HepG2 (cell line): Measurements from ENCODE around the gene DCUN1D3. TPM values are rescaled to one million over a fixed set of nuclear protein-coding genes. Genes with fewer than 3 reads are reported as not detected.
A peak's percentile ranks its signal among the peaks of the same experiment; 100 is the strongest.

Experiments used
- ADNP ChIP-seq: sonication (generic); formaldehyde crosslinking; IDR thresholded peaks from 2 replicates; pipeline ENCODE4 v1.4.0; 2020; ENCODE audit warnings: missing genetic modification reagents
- ATF3 ChIP-seq: sonication (generic); formaldehyde crosslinking; IDR thresholded peaks from 2 replicates; pipeline ENCODE4 v1.4.0; 2020; ENCODE audit warnings: missing genetic modification reagents
- ELK4 ChIP-seq: sonication (generic); formaldehyde crosslinking; IDR thresholded peaks from 2 replicates; pipeline ENCODE4 v1.9.0; 2021; ENCODE audit warnings: missing genetic modification reagents, borderline replicate concordance
- GABPB1 ChIP-seq: IDR thresholded peaks from 2 replicates; pipeline ENCODE4 v1.6.1; 2016; ENCODE audit warnings: mild to moderate bottlenecking, missing genetic modification reagents, moderate library complexity, missing compliant biosample characterization
- HOXD1 ChIP-seq: sonication (generic); formaldehyde crosslinking; IDR thresholded peaks from 2 replicates; pipeline ENCODE4 v1.5.0; 2020; ENCODE audit warnings: missing genetic modification reagents
- JARID2 ChIP-seq: sonication (generic); formaldehyde crosslinking; IDR thresholded peaks from 2 replicates; pipeline ENCODE4 v1.8.1; 2023; ENCODE audit warnings: missing genetic modification reagents, inconsistent platforms; ENCODE audit not compliant: insufficient replicate concordance
- KLF13 ChIP-seq: sonication (generic); formaldehyde crosslinking; IDR thresholded peaks from 2 replicates; pipeline ENCODE4 v1.4.0; 2020; ENCODE audit warnings: mild to moderate bottlenecking, missing genetic modification reagents
- MEIS2 ChIP-seq: sonication (generic); formaldehyde crosslinking; IDR thresholded peaks from 2 replicates; pipeline ENCODE4 v1.9.0; 2021; ENCODE audit warnings: mild to moderate bottlenecking, missing genetic modification reagents
- MIER2 ChIP-seq: IDR thresholded peaks from 2 replicates; pipeline ENCODE4 v1.6.1; 2016; ENCODE audit warnings: missing biosample characterization, missing genetic modification reagents
- SETDB1 ChIP-seq: sonication (generic); formaldehyde crosslinking; IDR thresholded peaks from 2 replicates; pipeline ENCODE4 v1.5.1; 2020; ENCODE audit warnings: missing genetic modification reagents, mild to moderate bottlenecking, borderline replicate concordance
- SIX1 ChIP-seq: sonication (generic); formaldehyde crosslinking; IDR thresholded peaks from 2 replicates; pipeline ENCODE4 v1.4.0; 2020; ENCODE audit warnings: missing genetic modification reagents, borderline replicate concordance
- ZMYM2 ChIP-seq: sonication (generic); formaldehyde crosslinking; IDR thresholded peaks from 2 replicates; pipeline ENCODE4 v1.8.0; 2022; ENCODE audit warnings: mild to moderate bottlenecking, missing genetic modification reagents
- ZMYM3 ChIP-seq: sonication (generic); formaldehyde crosslinking; IDR thresholded peaks from 2 replicates; pipeline ENCODE4 v1.5.1; 2020; ENCODE audit warnings: mild to moderate bottlenecking, missing genetic modification reagents
- ZNF251 ChIP-seq: sonication (generic); formaldehyde crosslinking; IDR thresholded peaks from 2 replicates; pipeline ENCODE4 v1.9.0; 2021; ENCODE audit warnings: mild to moderate bottlenecking, missing genetic modification reagents
- ZNF274 ChIP-seq: sonication (generic); formaldehyde crosslinking; IDR thresholded peaks from 2 replicates; pipeline ENCODE4 v1.5.1; 2020; ENCODE audit warnings: mild to moderate bottlenecking, missing genetic modification reagents
- ZNF441 ChIP-seq: sonication (generic); formaldehyde crosslinking; IDR thresholded peaks from 2 replicates; pipeline ENCODE4 v1.7.0; 2021; ENCODE audit warnings: missing genetic modification reagents, borderline replicate concordance
- ZNF577 ChIP-seq: sonication (generic); formaldehyde crosslinking; IDR thresholded peaks from 2 replicates; pipeline ENCODE4 v1.4.0; 2020; ENCODE audit warnings: mild to moderate bottlenecking, low read depth, missing genetic modification reagents, borderline replicate concordance
- ZNF879 ChIP-seq: sonication (generic); formaldehyde crosslinking; IDR thresholded peaks from 2 replicates; pipeline ENCODE4 v1.8.1; 2023; ENCODE audit warnings: missing genetic modification reagents
- ZSCAN29 ChIP-seq: sonication (generic); formaldehyde crosslinking; conservative IDR thresholded peaks from 2 replicates; pipeline ENCODE4 v1.4.0; 2020; ENCODE audit warnings: mild to moderate bottlenecking, missing genetic modification reagents
- ZSCAN30 ChIP-seq: sonication (generic); formaldehyde crosslinking; IDR thresholded peaks from 2 replicates; pipeline ENCODE4 v1.5.0; 2020; ENCODE audit warnings: mild to moderate bottlenecking, missing genetic modification reagents
- polyA plus RNA-seq, 8 experiments: library from polyadenylated mRNA; depleted of rRNA in 3 of 8; stranded (reverse) in 7 of 8; unstranded in 1 of 8; fragments of >200 nt; fragmentation: Illumina TruSeq in 4 of 8; extraction: Trizol in 4 of 8; gene quantifications; 2 replicates each; pipeline versions ENCODE4 v1.2.1 to v1.2.3, GENCODE V29; 2011 to 2016; ENCODE audit warnings: low read depth in 4 of 8, missing spikeins in 1 of 8, mixed read lengths in 1 of 8; ENCODE audit not compliant: insufficient read depth in 1 of 8
- total RNA-seq, 5 experiments: library from RNA; depleted of rRNA; stranded (reverse); fragments of >200 nt; fragmentation: Illumina TruSeq; extraction: Trizol; gene quantifications; 2 replicates each; pipeline ENCODE4 v1.2.3, GENCODE V29; 2016; ENCODE audit warnings: low read depth in 1 of 5
- TF ChIP-seq, protein P1 (sequence below): sonication (generic); formaldehyde crosslinking; IDR thresholded peaks from 2 replicates; pipeline ENCODE4 v1.4.0; 2020; ENCODE audit warnings: missing genetic modification reagents
- TF ChIP-seq, protein P2 (sequence below): IDR thresholded peaks from 2 replicates; pipeline ENCODE4 v1.6.1; 2016; ENCODE audit warnings: missing compliant biosample characterization, missing genetic modification reagents, borderline replicate concordance
- TF ChIP-seq, protein P3 (sequence below): sonication (generic); formaldehyde crosslinking; conservative IDR thresholded peaks from 2 replicates; pipeline ENCODE4 v1.5.0; 2020; ENCODE audit warnings: missing genetic modification reagents

Gene DCUN1D3
- total and polyA plus RNA-seq, 2 of the 13 experiments (the other 11 are each of a cell fraction or from before 2014, with no cell fraction given): 5.0 to 19.3 TPM

GRCh38 chr16:20899477-20900298 is 470 bp downstream of the DCUN1D3 start (continued):
- TF ChIP-seq, protein P1, sequence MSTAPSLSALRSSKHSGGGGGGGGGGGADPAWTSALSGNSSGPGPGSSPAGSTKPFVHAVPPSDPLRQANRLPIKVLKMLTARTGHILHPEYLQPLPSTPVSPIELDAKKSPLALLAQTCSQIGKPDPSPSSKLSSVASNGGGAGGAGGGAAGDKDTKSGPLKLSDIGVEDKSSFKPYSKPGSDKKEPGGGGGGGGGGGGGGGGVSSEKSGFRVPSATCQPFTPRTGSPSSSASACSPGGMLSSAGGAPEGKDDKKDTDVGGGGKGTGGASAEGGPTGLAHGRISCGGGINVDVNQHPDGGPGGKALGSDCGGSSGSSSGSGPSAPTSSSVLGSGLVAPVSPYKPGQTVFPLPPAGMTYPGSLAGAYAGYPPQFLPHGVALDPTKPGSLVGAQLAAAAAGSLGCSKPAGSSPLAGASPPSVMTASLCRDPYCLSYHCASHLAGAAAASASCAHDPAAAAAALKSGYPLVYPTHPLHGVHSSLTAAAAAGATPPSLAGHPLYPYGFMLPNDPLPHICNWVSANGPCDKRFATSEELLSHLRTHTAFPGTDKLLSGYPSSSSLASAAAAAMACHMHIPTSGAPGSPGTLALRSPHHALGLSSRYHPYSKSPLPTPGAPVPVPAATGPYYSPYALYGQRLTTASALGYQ (CRISPR knock-in tag): no peak
- TF ChIP-seq JARID2 (peak; percentile 65), ZMYM3 (CRISPR knock-in tag) (no peak), ZNF441 (CRISPR knock-in tag) (0 out of 2 replicates have a peak, but pooled peaks have one; percentile 57), ADNP (CRISPR knock-in tag) (no peak), HOXD1 (CRISPR knock-in tag) (no peak; the same call in 1 of the 2 replicates), ZNF274 (CRISPR knock-in tag) (no peak; the same call in 1 of the 2 replicates), GABPB1 (CRISPR knock-in tag) (no peak; the same call in 1 of the 2 replicates), ZSCAN30 (CRISPR knock-in tag) (no peak), ZNF251 (CRISPR knock-in tag) (peak; percentile 39; the same call in 1 of the 2 replicates), ELK4 (CRISPR knock-in tag) (no peak), ATF3 (CRISPR knock-in tag) (0 out of 2 replicates have a peak, but pooled peaks have one; percentile 39), SIX1 (CRISPR knock-in tag) (peak; percentile 51; the same call in 1 of the 2 replicates), MEIS2 (CRISPR knock-in tag) (no peak), ZSCAN29 (CRISPR knock-in tag) (peak; percentile 65; the same call in 1 of the 2 replicates), SETDB1 (CRISPR knock-in tag) (no peak), MIER2 (CRISPR knock-in tag) (no peak), ZMYM2 (no peak), KLF13 (CRISPR knock-in tag) (peak; percentile 67; the same call in 1 of the 2 replicates), ZNF879 (CRISPR knock-in tag) (peak; percentile 82; the same call in 1 of the 2 replicates), ZNF577 (no peak)
- TF ChIP-seq, protein P2, sequence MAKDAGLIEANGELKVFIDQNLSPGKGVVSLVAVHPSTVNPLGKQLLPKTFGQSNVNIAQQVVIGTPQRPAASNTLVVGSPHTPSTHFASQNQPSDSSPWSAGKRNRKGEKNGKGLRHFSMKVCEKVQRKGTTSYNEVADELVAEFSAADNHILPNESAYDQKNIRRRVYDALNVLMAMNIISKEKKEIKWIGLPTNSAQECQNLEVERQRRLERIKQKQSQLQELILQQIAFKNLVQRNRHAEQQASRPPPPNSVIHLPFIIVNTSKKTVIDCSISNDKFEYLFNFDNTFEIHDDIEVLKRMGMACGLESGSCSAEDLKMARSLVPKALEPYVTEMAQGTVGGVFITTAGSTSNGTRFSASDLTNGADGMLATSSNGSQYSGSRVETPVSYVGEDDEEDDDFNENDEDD (CRISPR knock-in tag): 0 out of 2 replicates have a peak, but pooled peaks have one; percentile 14
- TF ChIP-seq, protein P3, sequence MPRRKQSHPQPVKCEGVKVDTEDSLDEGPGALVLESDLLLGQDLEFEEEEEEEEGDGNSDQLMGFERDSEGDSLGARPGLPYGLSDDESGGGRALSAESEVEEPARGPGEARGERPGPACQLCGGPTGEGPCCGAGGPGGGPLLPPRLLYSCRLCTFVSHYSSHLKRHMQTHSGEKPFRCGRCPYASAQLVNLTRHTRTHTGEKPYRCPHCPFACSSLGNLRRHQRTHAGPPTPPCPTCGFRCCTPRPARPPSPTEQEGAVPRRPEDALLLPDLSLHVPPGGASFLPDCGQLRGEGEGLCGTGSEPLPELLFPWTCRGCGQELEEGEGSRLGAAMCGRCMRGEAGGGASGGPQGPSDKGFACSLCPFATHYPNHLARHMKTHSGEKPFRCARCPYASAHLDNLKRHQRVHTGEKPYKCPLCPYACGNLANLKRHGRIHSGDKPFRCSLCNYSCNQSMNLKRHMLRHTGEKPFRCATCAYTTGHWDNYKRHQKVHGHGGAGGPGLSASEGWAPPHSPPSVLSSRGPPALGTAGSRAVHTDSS (CRISPR knock-in tag): no peak
